IPS DF 4.7 (cell line): Measurements from ENCODE around the gene CHRD.
"Not testable (repeated sequence)": the region's sequence is repeated elsewhere in the genome, so short reads cannot be mapped to it uniquely, and the experiment has no call there.

Experiments used
- DNase-seq: peaks from one replicate; pipeline ENCODE4 v3.0.0-alpha.2; 2013; ENCODE audit warnings: low spot score; ENCODE audit errors: extremely low read depth

Gene CHRD

DNA sequence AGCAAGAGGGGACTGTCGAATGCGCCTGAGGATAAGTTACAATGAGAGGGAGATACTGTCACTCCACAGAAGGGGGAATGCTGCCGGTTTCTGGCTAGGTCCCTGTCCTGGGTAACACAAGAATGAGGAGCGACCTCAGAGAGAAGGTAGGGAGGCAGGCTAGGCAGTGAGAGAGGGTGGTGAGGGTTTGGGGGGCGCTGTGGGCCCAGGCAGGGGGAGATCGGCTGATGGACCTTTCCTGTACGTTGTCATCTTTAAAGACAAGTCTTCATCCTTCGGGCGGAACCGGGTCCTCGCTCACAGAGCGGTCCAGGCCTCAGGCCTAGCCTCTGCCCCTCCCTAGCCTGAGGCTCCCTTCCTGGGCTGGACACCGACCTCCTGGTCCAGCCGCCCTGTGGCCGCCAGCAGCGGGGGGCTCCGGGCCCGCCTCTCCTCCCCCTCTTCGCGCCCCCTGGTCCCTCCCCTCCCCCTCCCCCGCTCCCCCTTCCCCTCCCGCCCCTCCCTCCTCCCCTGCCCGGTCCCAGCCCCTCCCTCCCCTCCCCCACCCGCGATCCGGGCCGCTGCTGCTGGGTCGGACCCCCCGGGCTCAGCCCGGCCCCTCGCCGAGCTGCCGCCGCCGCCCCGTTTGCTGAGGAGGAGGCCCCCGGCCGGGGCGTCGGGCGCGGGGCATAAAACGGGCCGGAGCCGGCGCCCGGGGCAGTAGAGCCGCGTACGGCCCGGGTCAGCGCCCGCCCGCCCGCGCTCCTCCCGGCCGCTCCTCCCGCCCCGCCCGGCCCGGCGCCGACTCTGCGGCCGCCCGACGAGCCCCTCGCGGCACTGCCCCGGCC lies at the start of gene CHRD:
Gene CHRD, plus strand, starts transcription at position 697 of the 827 bp plus-strand sequence. CDS start 265 bp downstream, outside the sequence.
- no peak for DNase-seq

DNA sequence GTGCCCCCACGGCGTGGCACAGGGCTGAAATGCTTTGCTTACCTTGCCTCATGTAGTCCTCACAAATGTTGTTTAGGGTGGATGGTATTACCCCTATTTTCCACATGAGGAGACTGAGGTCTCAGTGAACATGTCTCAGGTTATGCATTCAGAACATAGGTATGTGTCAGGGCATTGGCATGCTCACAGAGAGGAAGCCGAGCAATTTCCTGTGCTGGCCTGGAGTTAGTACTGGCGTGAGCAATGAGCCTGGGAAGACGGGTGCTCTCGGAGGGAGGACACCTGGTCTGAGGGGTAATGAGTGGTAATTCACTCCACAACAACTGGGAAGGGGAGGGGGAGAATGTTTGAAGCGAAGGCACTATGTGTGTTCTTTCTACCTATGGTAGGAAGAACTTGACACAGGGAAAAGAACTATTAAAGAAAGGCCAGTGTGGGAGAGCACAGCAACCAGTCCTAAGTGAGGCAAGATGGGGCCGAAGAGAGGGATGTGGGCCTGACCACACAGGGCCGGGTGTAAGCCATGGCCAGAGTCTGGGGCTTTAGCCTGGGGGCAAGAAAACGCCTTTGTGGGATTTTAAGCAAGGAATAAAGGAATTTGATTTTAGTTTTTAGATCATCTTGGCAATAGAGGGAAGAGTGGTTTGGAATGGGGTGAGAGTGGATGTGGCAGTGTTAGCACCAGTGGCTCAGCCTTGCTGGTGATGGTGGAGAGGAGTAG lies 47.3 kb upstream of the CHRD start:
- no peak for DNase-seq

DNA sequence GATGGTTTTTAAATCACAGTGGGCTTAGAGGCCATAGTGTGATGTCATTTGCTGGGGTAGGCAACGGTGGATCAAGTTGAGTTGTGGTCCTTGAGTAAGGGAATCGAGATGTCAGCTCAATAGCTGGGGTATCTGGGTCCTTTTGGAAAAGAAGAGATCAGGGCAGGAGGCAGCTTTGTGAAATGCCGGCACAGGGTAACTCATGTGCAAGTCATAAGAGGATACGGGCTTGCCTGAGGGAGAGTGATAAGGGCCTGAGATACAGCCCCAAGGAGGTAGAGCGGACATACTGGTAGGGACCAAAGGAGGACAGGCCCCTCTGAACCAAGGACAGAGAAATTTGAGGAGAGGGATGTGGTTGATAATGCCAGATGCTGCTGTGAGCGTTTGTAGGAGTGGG lies 46.7 kb upstream of the CHRD start:
- no peak for DNase-seq

DNA sequence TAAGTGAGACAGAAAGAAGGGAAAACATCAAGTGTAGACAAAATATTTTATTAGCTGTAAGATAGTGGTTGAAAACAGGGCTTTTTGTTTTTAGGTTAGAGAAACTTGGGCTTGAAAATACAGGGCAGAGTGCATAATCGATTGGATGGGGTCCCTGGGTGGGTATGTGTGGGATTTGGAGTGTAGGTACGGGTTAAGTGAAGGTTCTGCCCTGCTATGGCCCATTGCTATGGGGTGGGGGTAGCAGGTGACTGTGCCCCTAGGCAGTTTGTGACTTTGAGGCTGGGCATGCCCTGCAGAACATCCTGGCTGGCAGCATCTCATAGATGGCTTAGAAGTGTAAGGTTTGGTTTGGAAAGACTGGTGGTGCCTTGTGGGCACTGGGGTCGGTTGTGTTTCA lies 46.2 kb upstream of the CHRD start:
- DNase-seq = no peak

DNA sequence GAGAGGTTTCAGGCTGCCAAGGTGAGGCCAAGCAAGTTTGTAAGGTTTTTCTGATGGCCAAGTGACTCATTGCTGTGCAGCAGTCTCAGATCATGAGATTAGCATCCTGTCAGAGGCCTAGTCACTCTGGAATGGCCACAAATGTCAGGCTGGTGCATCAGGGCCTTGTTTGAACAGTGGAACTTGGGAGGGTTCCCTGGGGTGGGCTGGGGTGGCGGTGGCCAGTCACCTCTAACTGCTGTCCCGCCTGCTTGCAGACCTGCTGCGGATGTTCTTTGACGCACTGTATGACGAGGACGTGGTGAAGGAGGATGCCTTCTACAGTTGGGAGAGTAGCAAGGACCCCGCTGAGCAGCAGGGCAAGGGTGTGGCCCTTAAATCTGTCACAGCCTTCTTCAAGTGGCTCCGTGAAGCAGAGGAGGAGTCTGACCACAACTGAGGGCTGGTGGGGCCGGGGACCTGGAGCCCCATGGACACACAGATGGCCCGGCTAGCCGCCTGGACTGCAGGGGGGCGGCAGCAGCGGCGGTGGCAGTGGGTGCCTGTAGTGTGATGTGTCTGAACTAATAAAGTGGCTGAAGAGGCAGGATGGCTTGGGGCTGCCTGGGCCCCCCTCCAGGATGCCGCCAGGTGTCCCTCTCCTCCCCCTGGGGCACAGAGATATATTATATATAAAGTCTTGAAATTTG lies 45.2 kb upstream of the CHRD start:
- DNase-seq = no peak

DNA sequence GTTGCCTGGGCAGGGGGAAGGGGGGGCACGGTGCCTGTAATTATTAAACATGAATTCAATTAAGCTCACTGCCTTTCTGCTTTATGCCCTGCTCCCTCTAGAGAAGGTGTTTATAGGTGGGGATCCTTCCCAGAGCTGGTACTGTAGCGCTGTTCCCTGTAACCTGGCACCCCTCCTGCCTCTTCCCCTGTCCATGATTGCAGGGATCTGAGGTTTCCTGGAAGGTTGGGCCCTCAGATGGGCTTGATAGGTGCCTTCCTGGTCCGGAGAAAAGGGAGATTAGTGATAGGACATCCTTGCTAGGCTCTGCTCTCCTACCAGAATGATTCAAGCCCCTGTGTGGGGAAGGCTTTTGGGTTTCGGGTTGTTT lies 44.6 kb upstream of the CHRD start:
- no peak for DNase-seq

DNA sequence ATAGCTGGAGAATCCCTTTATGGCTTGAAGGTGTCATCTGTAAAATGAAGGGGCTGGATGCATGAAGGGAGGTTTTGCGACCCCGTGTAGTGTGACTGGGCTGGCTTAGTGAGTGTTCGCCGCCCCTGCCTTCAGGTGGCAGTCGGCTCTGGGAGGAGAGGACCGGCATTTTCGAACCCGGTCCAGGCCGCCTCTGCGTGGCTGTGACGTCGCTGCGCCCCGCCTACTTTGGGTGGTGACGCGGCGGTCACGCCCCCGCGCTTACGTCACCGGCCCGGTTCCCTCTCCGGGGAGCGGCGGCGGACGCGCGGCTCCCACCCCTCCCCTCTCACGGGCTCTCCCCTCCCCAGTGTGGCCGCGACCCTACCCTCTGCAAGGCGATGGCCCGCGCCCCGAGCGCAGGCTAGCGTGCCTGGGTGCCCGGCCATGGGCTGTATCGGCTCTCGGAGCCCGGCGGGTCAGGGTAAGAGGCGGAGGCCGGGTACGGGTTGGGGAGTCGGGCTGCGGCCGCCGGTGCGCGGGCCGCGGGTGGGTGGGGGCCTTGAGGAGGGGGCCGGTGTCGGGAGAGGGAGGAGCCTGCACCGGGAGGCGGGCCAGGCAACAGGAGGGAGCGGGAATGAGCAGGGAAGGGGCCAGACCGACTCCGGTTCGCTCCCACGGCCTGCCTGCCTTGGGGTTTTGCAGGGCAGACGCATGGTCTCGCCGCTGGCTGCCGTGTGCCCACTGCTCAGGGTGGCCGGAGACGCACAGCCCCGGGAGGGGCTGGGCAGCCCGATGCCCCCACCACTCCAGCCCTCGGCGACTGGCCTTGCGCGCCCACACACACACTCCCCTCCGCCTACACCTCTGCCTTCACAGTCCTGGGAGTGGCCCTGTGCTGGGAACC lies 44.0 kb upstream of the CHRD start:
- no peak for DNase-seq

DNA sequence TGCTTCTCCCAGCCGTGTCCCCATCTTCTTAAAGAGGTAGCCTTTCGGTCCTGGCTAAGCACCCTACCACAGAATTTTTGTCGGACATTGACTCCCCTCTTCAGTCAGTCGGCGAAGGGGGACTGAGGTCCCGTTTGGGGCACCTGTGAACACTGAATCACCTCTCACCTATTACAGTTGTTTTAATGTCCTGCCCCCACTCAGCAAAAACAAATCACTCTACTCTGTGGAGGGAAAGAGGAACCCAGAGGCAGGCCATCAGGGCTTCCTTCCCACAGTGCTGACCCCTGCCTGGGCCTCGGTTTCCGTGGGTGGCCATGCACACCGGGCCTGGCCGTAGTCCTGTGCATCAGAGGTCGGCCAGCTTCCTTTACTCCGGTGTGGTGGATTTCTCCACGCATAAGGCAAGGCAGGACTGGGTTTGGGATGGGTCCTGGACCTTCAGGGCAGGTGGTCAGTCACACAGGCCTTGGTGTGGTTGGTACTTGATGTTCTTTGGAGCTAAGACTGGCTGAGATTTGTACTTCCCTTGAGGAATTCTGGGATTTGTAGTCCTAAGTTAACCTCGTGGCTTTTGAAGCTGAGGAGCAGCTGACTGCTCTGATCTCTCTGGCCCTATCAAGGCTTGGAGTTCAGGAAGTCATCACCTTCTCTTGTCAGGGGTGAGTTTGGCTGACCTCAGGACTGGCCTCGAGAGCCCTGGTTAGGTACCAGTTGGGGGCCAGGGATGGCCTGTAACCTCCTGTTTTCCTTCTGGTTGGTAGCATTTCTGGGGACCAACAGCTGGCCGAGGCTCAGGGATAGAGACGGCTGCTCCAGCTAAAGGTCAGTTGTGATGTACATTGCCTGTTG lies 43.1 kb upstream of the CHRD start:
- no peak for DNase-seq

DNA sequence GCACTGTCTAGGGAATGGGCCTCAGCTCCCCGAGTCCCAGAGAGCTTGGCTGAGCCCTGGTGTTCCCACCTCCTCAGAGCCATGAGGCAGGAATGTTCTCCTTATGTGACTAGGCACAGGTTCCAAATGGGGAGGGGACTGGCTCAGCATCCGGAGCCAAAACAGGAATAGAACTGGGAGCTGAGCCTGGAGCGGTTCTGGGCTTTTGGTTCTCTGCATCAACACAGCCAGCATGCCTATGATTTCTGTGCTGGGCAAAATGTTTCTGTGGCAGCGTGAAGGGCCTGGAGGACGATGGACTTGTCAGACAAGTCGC lies 42.5 kb upstream of the CHRD start, which contains the start of gene FAM131A:
Gene FAM131A, plus strand, starts transcription at position 202 of the 316 bp plus-strand sequence. Its CDS starts 31 bp downstream, at position 233.
- no peak for DNase-seq

DNA sequence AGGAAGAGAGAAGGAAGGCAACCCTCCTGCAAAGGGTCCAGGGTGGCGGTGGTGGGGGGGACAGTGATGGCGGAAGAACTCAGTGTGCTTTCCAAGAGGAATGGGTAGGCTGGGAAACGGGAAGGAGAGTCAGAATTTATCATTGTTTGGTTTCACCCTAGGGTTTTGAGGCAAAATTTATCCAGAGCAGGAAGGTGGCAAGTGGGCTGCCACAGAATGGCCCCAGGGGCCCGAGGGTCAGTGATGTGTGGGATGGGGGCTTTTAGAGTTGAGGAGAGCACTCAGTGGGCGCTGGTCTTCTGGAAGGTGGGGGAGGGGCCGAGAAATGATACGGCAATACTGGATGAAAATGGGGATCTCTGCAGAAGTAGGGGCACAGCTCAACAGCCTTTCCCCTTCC lies 41.9 kb upstream of the CHRD start:
- no peak for DNase-seq

DNA sequence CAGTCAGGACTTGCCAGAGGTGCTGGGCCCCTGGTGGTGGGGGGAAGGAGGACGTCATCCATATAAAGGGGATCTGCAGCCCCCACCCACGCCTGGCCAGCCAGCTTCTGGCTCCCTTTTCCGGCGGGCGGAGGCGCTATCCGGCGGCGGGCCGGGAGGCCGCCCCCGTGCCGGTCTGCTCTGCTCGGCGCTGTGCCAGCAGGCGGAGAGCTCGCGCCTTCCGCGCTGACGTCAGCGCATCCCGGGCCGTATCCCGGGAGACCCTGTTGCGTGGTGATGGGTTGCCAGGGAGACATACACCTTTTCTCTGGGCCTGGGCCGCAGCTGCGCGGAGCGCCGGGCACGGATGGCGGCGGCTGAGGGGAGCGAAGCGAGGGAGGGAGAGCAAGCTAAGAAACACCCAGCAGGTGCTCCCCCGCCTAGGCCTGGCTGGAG lies 41.3 kb upstream of the CHRD start:
- DNase-seq = no peak

DNA sequence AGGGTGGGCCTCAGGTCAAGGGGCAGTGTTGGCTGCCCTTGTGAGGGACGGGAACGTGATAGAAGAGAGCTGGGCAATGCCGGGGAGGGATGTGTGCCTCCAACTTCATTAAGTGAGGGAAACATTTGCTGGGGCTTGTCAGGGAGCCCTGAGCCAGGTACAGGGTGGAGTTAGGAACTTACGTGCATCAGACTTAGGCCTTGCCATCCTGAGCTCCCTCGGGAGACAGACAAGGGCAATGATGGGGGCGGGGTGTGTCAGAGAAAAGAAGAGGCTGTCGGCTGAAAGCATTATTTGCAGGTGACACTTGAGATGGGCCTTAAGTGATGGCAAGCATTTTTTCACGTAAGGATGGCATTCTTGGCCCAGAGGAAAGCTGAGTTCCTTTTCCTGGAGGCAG lies 40.9 kb upstream of the CHRD start:
- no peak for DNase-seq

DNA sequence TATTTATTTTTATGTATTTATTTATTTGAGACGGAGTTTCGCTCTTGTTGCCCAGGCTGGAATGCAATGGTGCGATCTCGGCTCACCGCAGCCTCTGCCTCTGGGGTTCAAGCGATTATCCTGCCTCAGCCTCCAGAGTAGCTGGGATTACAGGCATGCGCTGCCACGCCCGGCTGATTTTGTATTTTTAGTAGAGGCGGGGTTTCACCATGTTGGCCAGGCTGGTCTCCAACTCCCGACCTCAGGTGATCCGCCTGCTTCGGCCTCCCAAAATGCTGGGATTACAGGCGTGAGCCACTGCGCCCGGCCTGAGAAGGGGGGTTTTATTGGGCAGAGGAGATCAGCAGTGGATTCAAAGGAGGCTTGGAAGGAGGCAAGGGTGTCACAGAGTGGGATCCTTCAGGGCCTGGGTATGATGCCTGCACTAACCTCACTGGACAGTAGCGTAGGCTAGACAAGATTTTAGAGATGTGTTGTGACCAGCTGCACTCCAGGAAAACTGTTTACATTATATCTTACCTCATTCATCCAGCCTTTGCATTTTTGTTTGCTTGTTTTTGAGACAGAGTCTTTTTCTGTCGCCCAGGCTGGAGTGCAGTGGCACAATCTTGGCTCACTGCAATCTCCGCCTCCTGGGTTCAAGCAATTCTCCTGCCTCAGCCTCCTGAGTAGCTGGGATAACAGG lies 40.3 kb upstream of the CHRD start:
- not testable (repeated sequence) for DNase-seq

DNA sequence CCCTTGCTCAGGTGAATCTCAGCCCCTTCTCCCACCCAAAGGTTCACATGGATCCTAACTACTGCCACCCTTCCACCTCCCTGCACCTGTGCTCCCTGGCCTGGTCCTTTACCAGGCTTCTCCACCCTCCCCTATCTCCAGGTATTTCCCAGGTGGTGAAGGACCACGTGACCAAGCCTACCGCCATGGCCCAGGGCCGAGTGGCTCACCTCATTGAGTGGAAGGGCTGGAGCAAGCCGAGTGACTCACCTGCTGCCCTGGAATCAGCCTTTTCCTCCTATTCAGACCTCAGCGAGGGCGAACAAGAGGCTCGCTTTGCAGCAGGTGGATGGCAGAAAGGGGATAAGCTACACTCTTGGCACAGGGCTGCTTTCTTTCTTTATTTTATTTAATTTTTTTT lies 37.9 kb upstream of the CHRD start:
- no peak for DNase-seq

DNA sequence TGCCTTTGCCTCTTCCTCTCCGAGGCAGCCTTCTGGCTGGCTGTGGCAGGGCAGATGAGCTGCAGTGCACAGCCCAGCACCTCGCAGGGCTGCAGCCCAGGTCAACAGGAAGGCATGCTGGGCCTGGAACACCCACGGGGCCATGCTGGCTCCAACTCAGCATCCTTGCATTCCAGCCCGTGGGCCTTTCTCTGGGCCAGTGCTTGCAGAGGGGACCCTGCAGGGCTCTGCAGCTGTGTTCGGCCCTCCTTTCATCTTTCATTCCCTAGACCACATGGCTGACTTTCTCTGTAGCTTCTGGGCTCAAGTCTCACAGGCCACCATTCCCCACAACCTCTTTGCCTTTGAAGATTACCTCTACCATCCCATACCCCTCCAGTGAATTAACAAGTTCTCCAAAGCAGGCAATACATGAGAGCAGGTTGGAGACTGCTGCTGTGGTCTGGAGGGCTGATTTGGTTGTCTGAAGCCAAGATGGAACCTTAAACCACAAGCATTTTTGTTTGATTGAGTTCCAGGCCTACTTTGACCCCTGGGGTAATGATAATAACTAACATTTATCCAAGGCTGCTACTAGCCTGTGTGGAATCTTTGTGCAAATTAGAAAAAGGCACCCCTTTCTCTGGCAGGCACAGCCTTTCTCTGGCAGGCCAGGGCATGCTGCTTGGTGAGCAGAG lies 36.5 kb upstream of the CHRD start:
- DNase-seq = no peak

DNA sequence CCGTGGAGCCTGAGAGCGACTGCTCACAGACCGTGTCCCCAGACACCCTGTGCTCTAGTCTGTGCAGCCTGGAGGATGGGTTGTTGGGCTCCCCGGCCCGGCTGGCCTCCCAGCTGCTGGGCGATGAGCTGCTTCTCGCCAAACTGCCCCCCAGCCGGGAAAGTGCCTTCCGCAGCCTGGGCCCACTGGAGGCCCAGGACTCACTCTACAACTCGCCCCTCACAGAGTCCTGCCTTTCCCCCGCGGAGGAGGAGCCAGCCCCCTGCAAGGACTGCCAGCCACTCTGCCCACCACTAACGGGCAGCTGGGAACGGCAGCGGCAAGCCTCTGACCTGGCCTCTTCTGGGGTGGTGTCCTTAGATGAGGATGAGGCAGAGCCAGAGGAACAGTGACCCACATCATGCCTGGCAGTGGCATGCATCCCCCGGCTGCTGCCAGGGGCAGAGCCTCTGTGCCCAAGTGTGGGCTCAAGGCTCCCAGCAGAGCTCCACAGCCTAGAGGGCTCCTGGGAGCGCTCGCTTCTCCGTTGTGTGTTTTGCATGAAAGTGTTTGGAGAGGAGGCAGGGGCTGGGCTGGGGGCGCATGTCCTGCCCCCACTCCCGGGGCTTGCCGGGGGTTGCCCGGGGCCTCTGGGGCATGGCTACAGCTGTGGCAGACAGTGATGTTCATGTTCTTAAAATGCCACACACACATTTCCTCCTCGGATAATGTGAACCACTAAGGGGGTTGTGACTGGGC lies 35.1 kb upstream of the CHRD start:
- DNase-seq = no peak

DNA sequence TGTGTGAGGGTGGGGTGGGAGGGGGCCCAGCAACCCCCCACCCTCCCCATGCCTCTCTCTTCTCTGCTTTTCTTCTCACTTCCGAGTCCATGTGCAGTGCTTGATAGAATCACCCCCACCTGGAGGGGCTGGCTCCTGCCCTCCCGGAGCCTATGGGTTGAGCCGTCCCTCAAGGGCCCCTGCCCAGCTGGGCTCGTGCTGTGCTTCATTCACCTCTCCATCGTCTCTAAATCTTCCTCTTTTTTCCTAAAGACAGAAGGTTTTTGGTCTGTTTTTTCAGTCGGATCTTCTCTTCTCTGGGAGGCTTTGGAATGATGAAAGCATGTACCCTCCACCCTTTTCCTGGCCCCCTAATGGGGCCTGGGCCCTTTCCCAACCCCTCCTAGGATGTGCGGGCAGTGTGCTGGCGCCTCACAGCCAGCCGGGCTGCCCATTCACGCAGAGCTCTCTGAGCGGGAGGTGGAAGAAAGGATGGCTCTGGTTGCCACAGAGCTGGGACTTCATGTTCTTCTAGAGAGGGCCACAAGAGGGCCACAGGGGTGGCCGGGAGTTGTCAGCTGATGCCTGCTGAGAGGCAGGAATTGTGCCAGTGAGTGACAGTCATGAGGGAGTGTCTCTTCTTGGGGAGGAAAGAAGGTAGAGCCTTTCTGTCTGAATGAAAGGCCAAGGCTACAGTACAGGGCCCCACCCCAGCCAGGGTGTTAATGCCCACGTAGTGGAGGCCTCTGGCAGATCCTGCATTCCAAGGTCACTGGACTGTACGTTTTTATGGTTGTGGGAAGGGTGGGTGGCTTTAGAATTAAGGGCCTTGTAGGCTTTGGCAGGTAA lies 34.3 kb upstream of the CHRD start:
- no peak for DNase-seq
